Body of pancreas (tissue), 4 donors: ENCODE data around the gene SMPD3.

Source experiments
- POLR2A ChIP-seq, 3 donors: fragments of 450-650 bp; IDR thresholded peaks; one replicate each; pipeline ENCODE4 v1.6.1; 2016; ENCODE audit warnings: antibody characterized with exemption in 3 of 3, mild to moderate bottlenecking in 2 of 3
- TF ChIP-seq, protein P1 (sequence below), 7 experiments: fragments of 450-650 bp in 4 of 7; fragments of 200-600 bp in 3 of 7; sonication (generic) in 3 of 7; IDR thresholded peaks; one replicate each; pipeline ENCODE4 v1.5.1; 2016 to 2019; ENCODE audit warnings: antibody characterized with exemption in 7 of 7

DNA sequence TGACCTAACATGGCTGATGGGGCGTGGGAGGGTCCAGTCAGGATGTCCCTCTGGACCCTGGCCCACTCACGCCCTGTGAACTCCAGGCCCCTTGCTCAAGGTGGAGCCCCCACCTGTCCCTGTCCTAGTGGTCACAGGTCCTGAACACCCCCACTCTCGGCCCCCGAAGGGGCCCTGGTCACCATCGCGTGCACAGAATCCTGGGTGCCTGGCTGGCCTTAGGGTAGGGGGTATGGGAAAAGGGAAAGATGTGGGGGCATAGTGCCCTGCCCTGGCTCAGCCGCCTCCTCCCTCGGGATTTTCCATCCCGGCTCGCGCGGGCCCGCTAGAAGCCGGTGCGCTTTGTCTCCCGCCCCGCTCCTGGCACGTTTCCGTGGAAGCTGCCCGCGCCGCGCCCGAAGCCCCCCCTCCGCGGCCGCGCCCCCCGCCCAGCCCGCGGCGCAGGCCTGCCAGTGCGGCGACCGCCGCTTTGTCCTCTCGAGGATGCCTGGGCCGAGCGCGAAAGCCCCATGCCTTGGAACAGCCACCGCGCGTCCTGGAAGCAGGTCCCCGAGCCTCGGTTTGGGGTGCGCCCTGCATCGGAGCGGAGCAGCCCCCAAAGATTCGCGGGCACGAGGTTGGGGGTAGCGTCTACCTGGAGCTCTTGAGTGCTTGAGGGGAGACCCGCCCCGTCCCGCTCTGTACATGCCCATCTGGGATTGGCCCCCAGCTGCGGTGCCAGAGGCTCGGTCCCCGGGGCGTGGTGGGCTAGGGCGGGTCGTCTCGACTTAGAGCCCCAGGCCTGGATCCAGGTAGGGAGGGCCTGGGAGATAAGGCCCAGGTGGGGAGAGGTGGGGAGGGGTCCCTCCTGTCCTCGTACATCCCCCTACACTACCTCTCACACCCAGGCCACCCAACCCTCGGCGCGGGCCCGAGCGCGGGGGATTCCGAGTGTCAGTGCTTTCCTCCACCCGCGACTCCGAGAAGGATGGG is 1.3 kb downstream of the SMPD3 start:
- TF ChIP-seq, protein P1, sequence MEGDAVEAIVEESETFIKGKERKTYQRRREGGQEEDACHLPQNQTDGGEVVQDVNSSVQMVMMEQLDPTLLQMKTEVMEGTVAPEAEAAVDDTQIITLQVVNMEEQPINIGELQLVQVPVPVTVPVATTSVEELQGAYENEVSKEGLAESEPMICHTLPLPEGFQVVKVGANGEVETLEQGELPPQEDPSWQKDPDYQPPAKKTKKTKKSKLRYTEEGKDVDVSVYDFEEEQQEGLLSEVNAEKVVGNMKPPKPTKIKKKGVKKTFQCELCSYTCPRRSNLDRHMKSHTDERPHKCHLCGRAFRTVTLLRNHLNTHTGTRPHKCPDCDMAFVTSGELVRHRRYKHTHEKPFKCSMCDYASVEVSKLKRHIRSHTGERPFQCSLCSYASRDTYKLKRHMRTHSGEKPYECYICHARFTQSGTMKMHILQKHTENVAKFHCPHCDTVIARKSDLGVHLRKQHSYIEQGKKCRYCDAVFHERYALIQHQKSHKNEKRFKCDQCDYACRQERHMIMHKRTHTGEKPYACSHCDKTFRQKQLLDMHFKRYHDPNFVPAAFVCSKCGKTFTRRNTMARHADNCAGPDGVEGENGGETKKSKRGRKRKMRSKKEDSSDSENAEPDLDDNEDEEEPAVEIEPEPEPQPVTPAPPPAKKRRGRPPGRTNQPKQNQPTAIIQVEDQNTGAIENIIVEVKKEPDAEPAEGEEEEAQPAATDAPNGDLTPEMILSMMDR (IDR thresholded peaks at IDR 0.05): no peak
- no peak for TF ChIP-seq POLR2A (IDR thresholded peaks at IDR 0.05)
